GM12878 (cell line): ENCODE data around the gene GM2A. TPM values are rescaled to one million over a fixed set of nuclear protein-coding genes. Genes with fewer than 3 reads are reported as not detected.
A peak's percentile ranks its signal among the peaks of the same experiment; 100 is the strongest.

Experiments used
- CBX5 ChIP-seq: sonication (generic); IDR thresholded peaks from 2 replicates; pipeline ENCODE4 v1.6.1; 2016; ENCODE audit warnings: low read depth, moderate library complexity, mild to moderate bottlenecking, inconsistent platforms
- ESRRA ChIP-seq: IDR thresholded peaks from 2 replicates; pipeline ENCODE4 v1.6.1; 2012; ENCODE audit warnings: mild to moderate bottlenecking, low read length, improper control_type of control experiment
- ETV6 ChIP-seq, 2 experiments: fragments of 450-650 bp in 1 of 2; IDR thresholded peaks in 1 of 2; conservative IDR thresholded peaks in 1 of 2; 2 replicates each; pipeline ENCODE4 v1.6.1; 2014; ENCODE audit warnings: antibody characterized with exemption in 1 of 2, borderline replicate concordance in 1 of 2, low read depth in 1 of 2, mild to moderate bottlenecking in 1 of 2, moderate library complexity in 1 of 2
- FOXK2 ChIP-seq: fragments of 450-650 bp; IDR thresholded peaks from 2 replicates; pipeline ENCODE4 v1.6.1; 2017; ENCODE audit warnings: mild to moderate bottlenecking, moderate library complexity
- HCFC1 ChIP-seq: fragments of 150-350 bp; IDR thresholded peaks from 2 replicates; pipeline ENCODE4 v1.6.1; 2014; ENCODE audit warnings: low read length
- HDAC6 ChIP-seq: fragments of 200-600 bp; sonication (generic); IDR thresholded peaks from one replicate; pipeline ENCODE4 v1.8.0; 2017; ENCODE audit warnings: antibody characterized with exemption; ENCODE audit not compliant: unreplicated experiment
- NR2C2 ChIP-seq: IDR thresholded peaks from 2 replicates; pipeline ENCODE4 v1.6.1; 2011; ENCODE audit warnings: borderline replicate concordance, low read depth; ENCODE audit not compliant: control insufficient read depth, insufficient read length
- NR2F1 ChIP-seq: fragments of 450-650 bp; conservative IDR thresholded peaks from 2 replicates; pipeline ENCODE4 v1.6.1; 2017; ENCODE audit warnings: mild to moderate bottlenecking
- POU2F2 ChIP-seq: IDR thresholded peaks from 3 replicates; pipeline ENCODE4 v1.6.1; 2011; ENCODE audit warnings: low read depth, mild to moderate bottlenecking, low read length, borderline replicate concordance
- RAD51 ChIP-seq: fragments of 450-650 bp; IDR thresholded peaks from 2 replicates; pipeline ENCODE4 v1.6.1; 2016; ENCODE audit warnings: moderate library complexity, mild to moderate bottlenecking, inconsistent platforms
- RUNX3 ChIP-seq: IDR thresholded peaks from 2 replicates; pipeline ENCODE4 v1.6.1; 2012; ENCODE audit warnings: low read length, inconsistent platforms
- SMC3 ChIP-seq: IDR thresholded peaks from 2 replicates; pipeline ENCODE4 v1.6.1; 2011; ENCODE audit warnings: low read length, improper control_type of control experiment, borderline replicate concordance
- STAT1 ChIP-seq: fragments of 450-650 bp; conservative IDR thresholded peaks from 2 replicates; pipeline ENCODE4 v1.6.1; 2014; ENCODE audit warnings: antibody characterized with exemption, mild to moderate bottlenecking
- TCF12 ChIP-seq: IDR thresholded peaks from 2 replicates; pipeline ENCODE4 v1.6.1; 2011; ENCODE audit warnings: low read depth, mild to moderate bottlenecking, low read length
- TCF3 ChIP-seq: IDR thresholded peaks from 2 replicates; pipeline ENCODE4 v1.6.1; 2012; ENCODE audit warnings: low read depth, mild to moderate bottlenecking, low read length, borderline replicate concordance; ENCODE audit not compliant: insufficient read depth
- ZNF384 ChIP-seq: IDR thresholded peaks from 2 replicates; pipeline ENCODE4 v1.6.1; 2012; ENCODE audit warnings: low read depth, mild to moderate bottlenecking, low read length, improper control_type of control experiment, borderline replicate concordance
- polyA plus RNA-seq, 11 experiments: library from polyadenylated mRNA; depleted of rRNA in 4 of 11; unstranded in 6 of 11; stranded (reverse) in 5 of 11; fragments of >200 nt; fragmentation: Nextera tagmentation in 4 of 11; fragmentation: Illumina TruSeq in 1 of 11; extraction: Ambion mirVana in 4 of 11; extraction: Trizol in 1 of 11; gene quantifications; 1 replicate in 1 of 11; 2 replicates in 10 of 11; pipeline versions ENCODE4 v1.2.1 to v1.2.3, GENCODE V29; 2011 to 2016; ENCODE audit warnings: inconsistent platforms in 2 of 11, missing spikeins in 2 of 11, low read depth in 1 of 11
- total RNA-seq, 4 experiments: library from RNA; depleted of rRNA in 3 of 4; stranded (reverse); fragments of >200 nt in 3 of 4; fragmentation: Illumina TruSeq in 1 of 4; extraction: Trizol in 1 of 4; gene quantifications; 2 replicates each; pipeline versions ENCODE4 v1.2.1 to v1.2.3, GENCODE V29; 2013 to 2021
- TF ChIP-seq, protein P1 (sequence below): IDR thresholded peaks from 2 replicates; pipeline ENCODE4 v1.6.1; 2011; ENCODE audit warnings: low read depth, low read length, improper control_type of control experiment, borderline replicate concordance
- TF ChIP-seq, protein P2 (sequence below): IDR thresholded peaks from 2 replicates; pipeline ENCODE4 v1.6.1; 2012; ENCODE audit warnings: low read length, inconsistent platforms
- TF ChIP-seq, protein P3 (sequence below): IDR thresholded peaks from 2 replicates; pipeline ENCODE4 v1.6.1; 2012; ENCODE audit warnings: improper control_type of control experiment, low read depth, low read length; ENCODE audit not compliant: insufficient replicate concordance
- TF ChIP-seq, protein P4 (sequence below): fragments of 450-650 bp; formaldehyde crosslinking; IDR thresholded peaks from 2 replicates; pipeline ENCODE4 v1.4.0; 2022; ENCODE audit warnings: mild to moderate bottlenecking, moderate library complexity

The GM2A gene
- total and polyA plus RNA-seq, 10 of the 15 experiments (the other 5 are each of a cell fraction or from before 2014, with no cell fraction given) = 33.6 to 106 (median 68.2) TPM

DNA sequence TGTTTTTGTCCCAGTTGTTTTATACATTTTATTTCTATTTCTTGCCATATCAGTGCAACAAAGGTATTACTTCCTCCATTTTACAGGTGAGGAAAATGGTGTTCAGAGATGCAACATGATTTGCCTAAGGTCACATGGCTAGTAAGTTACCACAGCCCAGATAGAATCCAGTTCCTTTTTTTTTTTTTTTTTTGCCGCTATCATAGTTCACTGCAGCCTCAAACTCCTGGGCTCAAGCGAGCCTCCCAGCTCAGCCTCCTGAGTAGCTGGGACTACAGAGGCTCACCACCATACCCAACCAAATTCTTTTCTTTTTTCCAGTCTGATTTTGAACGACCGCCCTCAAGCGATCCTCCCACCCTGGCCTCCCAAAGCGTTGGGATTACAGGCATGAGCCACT lies 28.6 kb upstream of the GM2A start (continued):
- TF ChIP-seq ZNF384 (peak; percentile 88), TCF3 (no peak), NR2C2 (no peak), RAD51 (peak; percentile 86), FOXK2 (no peak), STAT1 (no peak), HDAC6 (no peak), TCF12 (no peak), POU2F2 (peak; percentile 21; the same call in 1 of the 3 replicates), ETV6 (conservative IDR thresholded peaks at IDR 0.05 in 1 of 2, IDR thresholded peaks at IDR 0.05 in 1 of 2; ENCODE audit: borderline replicate concordance in 1 of 2, low read depth in 1 of 2) (0 out of 4 replicates have a peak, but pooled peaks of 1 of the 2 experiments have one; percentile 7), ESRRA (no peak), RUNX3 (peak; percentile 31), NR2F1 (no peak), HCFC1 (no peak), CBX5 (0 out of 2 replicates have a peak, but pooled peaks have one; percentile 9), SMC3 (no peak)
- TF ChIP-seq, protein P1, sequence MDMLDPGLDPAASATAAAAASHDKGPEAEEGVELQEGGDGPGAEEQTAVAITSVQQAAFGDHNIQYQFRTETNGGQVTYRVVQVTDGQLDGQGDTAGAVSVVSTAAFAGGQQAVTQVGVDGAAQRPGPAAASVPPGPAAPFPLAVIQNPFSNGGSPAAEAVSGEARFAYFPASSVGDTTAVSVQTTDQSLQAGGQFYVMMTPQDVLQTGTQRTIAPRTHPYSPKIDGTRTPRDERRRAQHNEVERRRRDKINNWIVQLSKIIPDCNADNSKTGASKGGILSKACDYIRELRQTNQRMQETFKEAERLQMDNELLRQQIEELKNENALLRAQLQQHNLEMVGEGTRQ = peak; percentile 42; the same call in 1 of the 2 replicates
- TF ChIP-seq, protein P2, sequence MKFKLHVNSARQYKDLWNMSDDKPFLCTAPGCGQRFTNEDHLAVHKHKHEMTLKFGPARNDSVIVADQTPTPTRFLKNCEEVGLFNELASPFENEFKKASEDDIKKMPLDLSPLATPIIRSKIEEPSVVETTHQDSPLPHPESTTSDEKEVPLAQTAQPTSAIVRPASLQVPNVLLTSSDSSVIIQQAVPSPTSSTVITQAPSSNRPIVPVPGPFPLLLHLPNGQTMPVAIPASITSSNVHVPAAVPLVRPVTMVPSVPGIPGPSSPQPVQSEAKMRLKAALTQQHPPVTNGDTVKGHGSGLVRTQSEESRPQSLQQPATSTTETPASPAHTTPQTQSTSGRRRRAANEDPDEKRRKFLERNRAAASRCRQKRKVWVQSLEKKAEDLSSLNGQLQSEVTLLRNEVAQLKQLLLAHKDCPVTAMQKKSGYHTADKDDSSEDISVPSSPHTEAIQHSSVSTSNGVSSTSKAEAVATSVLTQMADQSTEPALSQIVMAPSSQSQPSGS = no peak; the same call in 1 of the 2 replicates
- TF ChIP-seq, protein P3, sequence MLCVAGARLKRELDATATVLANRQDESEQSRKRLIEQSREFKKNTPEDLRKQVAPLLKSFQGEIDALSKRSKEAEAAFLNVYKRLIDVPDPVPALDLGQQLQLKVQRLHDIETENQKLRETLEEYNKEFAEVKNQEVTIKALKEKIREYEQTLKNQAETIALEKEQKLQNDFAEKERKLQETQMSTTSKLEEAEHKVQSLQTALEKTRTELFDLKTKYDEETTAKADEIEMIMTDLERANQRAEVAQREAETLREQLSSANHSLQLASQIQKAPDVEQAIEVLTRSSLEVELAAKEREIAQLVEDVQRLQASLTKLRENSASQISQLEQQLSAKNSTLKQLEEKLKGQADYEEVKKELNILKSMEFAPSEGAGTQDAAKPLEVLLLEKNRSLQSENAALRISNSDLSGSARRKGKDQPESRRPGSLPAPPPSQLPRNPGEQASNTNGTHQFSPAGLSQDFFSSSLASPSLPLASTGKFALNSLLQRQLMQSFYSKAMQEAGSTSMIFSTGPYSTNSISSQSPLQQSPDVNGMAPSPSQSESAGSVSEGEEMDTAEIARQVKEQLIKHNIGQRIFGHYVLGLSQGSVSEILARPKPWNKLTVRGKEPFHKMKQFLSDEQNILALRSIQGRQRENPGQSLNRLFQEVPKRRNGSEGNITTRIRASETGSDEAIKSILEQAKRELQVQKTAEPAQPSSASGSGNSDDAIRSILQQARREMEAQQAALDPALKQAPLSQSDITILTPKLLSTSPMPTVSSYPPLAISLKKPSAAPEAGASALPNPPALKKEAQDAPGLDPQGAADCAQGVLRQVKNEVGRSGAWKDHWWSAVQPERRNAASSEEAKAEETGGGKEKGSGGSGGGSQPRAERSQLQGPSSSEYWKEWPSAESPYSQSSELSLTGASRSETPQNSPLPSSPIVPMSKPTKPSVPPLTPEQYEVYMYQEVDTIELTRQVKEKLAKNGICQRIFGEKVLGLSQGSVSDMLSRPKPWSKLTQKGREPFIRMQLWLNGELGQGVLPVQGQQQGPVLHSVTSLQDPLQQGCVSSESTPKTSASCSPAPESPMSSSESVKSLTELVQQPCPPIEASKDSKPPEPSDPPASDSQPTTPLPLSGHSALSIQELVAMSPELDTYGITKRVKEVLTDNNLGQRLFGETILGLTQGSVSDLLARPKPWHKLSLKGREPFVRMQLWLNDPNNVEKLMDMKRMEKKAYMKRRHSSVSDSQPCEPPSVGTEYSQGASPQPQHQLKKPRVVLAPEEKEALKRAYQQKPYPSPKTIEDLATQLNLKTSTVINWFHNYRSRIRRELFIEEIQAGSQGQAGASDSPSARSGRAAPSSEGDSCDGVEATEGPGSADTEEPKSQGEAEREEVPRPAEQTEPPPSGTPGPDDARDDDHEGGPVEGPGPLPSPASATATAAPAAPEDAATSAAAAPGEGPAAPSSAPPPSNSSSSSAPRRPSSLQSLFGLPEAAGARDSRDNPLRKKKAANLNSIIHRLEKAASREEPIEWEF = no peak
- TF ChIP-seq, protein P4, sequence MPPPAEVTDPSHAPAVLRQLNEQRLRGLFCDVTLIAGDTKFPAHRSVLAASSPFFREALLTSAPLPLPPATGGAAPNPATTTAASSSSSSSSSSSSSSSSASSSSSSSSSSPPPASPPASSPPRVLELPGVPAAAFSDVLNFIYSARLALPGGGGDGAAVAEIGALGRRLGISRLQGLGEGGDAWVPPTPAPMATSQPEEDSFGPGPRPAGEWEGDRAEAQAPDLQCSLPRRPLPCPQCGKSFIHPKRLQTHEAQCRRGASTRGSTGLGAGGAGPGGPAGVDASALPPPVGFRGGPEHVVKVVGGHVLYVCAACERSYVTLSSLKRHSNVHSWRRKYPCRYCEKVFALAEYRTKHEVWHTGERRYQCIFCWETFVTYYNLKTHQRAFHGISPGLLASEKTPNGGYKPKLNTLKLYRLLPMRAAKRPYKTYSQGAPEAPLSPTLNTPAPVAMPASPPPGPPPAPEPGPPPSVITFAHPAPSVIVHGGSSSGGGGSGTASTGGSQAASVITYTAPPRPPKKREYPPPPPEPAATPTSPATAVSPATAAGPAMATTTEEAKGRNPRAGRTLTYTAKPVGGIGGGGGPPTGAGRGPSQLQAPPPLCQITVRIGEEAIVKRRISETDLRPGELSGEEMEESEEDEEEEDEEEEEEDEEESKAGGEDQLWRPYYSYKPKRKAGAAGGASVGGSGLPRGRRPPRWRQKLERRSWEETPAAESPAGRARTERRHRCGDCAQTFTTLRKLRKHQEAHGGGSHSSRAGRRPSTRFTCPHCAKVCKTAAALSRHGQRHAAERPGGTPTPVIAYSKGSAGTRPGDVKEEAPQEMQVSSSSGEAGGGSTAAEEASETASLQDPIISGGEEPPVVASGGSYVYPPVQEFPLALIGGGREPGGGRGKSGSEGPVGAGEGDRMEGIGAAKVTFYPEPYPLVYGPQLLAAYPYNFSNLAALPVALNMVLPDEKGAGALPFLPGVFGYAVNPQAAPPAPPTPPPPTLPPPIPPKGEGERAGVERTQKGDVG (CRISPR knock-in tag) = no peak
